ENCODE data around the gene SRC. TPM values are rescaled to one million over a fixed set of nuclear protein-coding genes. Genes with fewer than 3 reads are reported as not detected.

Gene SRC
- polyA plus RNA-seq, 1 donor (not counting 4 experiments of a cell fraction or from before 2014, with no cell fraction given) = 22.8 TPM

- Histone ChIP-seq H3K36me3 (ENCODE audit: control insufficient read depth in 2 of 2, extremely low read depth in 1 of 2, insufficient read depth in 2 of 2, low read length in 2 of 2) (peaks cover 21 to 24% of the 10 kb centered on the region in 2 experiments), H3K9me1 (ENCODE audit: control insufficient read depth, extremely low read depth, insufficient read depth, low read length) (peaks cover under 1% of the 10 kb centered on the region), H3K4me1 (ENCODE audit: control insufficient read depth, extremely low read depth, insufficient read depth, low read length) (no peaks in the 10 kb centered on the region), H3K4me3 (ENCODE audit: control insufficient read depth in 2 of 3, extremely low read depth in 1 of 3, insufficient read depth in 2 of 3, low read depth in 1 of 3, low read length in 3 of 3) (no peak overlapping the region), H4K20me1 (ENCODE audit: control insufficient read depth, extremely low read depth, insufficient read depth, low read length) (no peaks in the 10 kb centered on the region), H3K9ac (ENCODE audit: control insufficient read depth, extremely low read depth, insufficient read depth, low read length) (no peak overlapping the region), H3K4me2 (ENCODE audit: control insufficient read depth, extremely low read depth, insufficient read depth, low read depth, low read length) (no peak overlapping the region), H3K27ac (ENCODE audit: control insufficient read depth, insufficient read depth, low read length) (no peak overlapping the region), H2AFZ (ENCODE audit: control insufficient read depth, low read length) (no peak overlapping the region), H3K27me3 (ENCODE audit: control insufficient read depth, extremely low read depth, insufficient read depth, low read length) (no peaks in the 10 kb centered on the region), H3K9me3 (ENCODE audit: control insufficient read depth, low read depth, low read length) (no peaks in the 10 kb centered on the region), H3K79me2 (ENCODE audit: control insufficient read depth, insufficient read depth, low read length) (peaks cover 13% of the 10 kb centered on the region)
- dilution Hi-C loops (cut with MboI; ENCODE audit: extremely low pct_ligation_motif_present, low sequenced_read_pairs) = no loop called here
- FAIRE-seq (no peak), DNase-seq (ENCODE audit: low read depth, low spot score) (no peak)
- no peak for TF ChIP-seq EZH2 (IDR thresholded peaks at IDR 0.05; ENCODE audit: low read length)
- no peak for TF ChIP-seq CTCF (optimal IDR thresholded peaks at IDR 0.05 in 1 of 3, IDR thresholded peaks at IDR 0.05 in 1 of 3, conservative IDR thresholded peaks at IDR 0.05 in 1 of 3; ENCODE audit: extremely low read depth in 1 of 3, insufficient read depth in 2 of 3, low read length in 3 of 3)
These were observed 40.9 kb upstream of the SRC start for GRCh38 chr20:37305079-37305478.

- dilution Hi-C loops (cut with MboI; ENCODE audit: extremely low pct_ligation_motif_present, low sequenced_read_pairs) = no loop called here
- no peaks in the 10 kb centered on the region for H3K4me1 ChIP-seq (ENCODE audit: control insufficient read depth, extremely low read depth, insufficient read depth, low read length)
These were observed 40.1 kb upstream of the SRC start for GRCh38 chr20:37305839-37306238.

More at GRCh38 chr20:37305839-37306238, 40.1 kb upstream of the SRC start:
- no peak for FAIRE-seq
- Histone ChIP-seq H3K79me2 (ENCODE audit: control insufficient read depth, insufficient read depth, low read length) (peaks cover 12% of the 10 kb centered on the region), H3K4me2 (ENCODE audit: control insufficient read depth, extremely low read depth, insufficient read depth, low read depth, low read length) (no peak overlapping the region), H3K36me3 (ENCODE audit: control insufficient read depth in 2 of 2, extremely low read depth in 1 of 2, insufficient read depth in 2 of 2, low read length in 2 of 2) (peaks cover 22 to 25% of the 10 kb centered on the region in 2 experiments), H3K27ac (ENCODE audit: control insufficient read depth, insufficient read depth, low read length) (no peak overlapping the region), H4K20me1 (ENCODE audit: control insufficient read depth, extremely low read depth, insufficient read depth, low read length) (no peaks in the 10 kb centered on the region), H3K9me3 (ENCODE audit: control insufficient read depth, low read depth, low read length) (no peaks in the 10 kb centered on the region), H3K4me3 (ENCODE audit: control insufficient read depth in 2 of 3, extremely low read depth in 1 of 3, insufficient read depth in 2 of 3, low read depth in 1 of 3, low read length in 3 of 3) (no peak overlapping the region), H3K9me1 (ENCODE audit: control insufficient read depth, extremely low read depth, insufficient read depth, low read length) (no peaks in the 10 kb centered on the region), H3K9ac (ENCODE audit: control insufficient read depth, extremely low read depth, insufficient read depth, low read length) (no peak overlapping the region), H3K27me3 (ENCODE audit: control insufficient read depth, extremely low read depth, insufficient read depth, low read length) (no peaks in the 10 kb centered on the region), H2AFZ (ENCODE audit: control insufficient read depth, low read length) (no peak overlapping the region)
- no peak for DNase-seq (ENCODE audit: low read depth, low spot score)
- TF ChIP-seq EZH2 (IDR thresholded peaks at IDR 0.05; ENCODE audit: low read length) (no peak), CTCF (optimal IDR thresholded peaks at IDR 0.05 in 1 of 3, IDR thresholded peaks at IDR 0.05 in 1 of 3, conservative IDR thresholded peaks at IDR 0.05 in 1 of 3; ENCODE audit: extremely low read depth in 1 of 3, insufficient read depth in 2 of 3, low read length in 3 of 3) (no peak)
